ENCODE results near the gene NFIC.
A peak's percentile ranks its signal among the peaks of the same experiment; 100 is the strongest.
"Not testable (repeated sequence)": the region's sequence is repeated elsewhere in the genome, so short reads cannot be mapped to it uniquely, and the experiment has no call there.

The NFIC gene

DNA sequence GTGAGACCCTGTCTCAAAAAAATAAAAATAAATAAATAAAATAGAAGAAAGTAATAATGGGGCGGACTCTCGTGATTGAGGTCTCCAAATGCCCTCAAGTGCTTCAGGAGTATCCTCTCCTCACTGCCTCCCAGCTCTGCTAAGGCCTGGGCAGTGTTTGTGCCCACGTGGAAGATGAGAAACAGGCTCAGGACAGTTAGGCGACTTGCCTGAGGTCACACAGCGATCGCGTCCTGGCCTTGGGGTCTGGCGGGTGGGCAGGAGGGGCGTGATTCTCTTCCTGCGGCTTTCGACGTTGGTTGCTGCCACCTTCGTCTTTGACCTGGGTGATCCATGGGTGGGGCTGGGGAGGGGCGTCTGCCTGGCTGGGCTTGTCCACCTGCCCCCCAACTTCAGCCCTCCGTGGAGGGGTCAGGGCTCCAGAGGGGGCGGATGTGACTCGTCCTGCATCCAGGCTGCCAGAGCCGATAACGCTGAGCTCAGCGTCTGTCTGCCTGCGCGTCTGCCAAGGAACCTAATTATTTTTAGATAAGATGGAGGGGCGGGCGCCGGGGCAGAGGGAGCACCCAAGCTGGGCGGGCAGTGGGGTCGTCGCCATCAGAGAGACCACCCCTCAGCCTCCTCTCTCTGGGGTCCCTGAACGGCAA, 56.9 kb downstream of the NFIC start:
- no peak overlapping the region for H3K4me3 ChIP-seq (ENCODE audit: low read depth, low read length)
- TF ChIP-seq, protein P1, sequence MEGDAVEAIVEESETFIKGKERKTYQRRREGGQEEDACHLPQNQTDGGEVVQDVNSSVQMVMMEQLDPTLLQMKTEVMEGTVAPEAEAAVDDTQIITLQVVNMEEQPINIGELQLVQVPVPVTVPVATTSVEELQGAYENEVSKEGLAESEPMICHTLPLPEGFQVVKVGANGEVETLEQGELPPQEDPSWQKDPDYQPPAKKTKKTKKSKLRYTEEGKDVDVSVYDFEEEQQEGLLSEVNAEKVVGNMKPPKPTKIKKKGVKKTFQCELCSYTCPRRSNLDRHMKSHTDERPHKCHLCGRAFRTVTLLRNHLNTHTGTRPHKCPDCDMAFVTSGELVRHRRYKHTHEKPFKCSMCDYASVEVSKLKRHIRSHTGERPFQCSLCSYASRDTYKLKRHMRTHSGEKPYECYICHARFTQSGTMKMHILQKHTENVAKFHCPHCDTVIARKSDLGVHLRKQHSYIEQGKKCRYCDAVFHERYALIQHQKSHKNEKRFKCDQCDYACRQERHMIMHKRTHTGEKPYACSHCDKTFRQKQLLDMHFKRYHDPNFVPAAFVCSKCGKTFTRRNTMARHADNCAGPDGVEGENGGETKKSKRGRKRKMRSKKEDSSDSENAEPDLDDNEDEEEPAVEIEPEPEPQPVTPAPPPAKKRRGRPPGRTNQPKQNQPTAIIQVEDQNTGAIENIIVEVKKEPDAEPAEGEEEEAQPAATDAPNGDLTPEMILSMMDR (IDR thresholded peaks at IDR 0.05; ENCODE audit: low read depth, low read length, missing control alignments), result no peak
- no peak for DNase-seq (ENCODE audit: low read depth)

DNA sequence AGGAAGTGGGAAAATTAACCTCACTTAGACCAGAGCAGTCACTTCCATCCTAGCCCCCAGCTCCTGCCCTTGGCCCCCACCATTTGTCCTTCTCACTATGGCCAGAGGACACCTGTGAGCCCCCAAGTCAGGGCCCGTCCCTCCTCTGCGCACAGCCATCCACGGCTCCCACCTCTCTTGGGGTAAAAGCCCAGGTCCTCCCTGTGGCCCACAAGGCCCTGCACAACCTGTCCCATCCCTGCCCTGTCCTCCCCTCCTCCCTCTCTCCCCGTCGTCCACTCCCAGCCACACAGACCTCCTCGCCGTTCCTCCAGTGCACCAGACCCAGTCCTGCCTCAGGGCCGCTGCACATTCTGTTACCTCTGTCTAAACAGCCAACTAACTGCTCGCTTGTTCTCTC, 60.0 kb downstream of the NFIC start:
- H3K4me3 ChIP-seq (ENCODE audit: low read depth, low read length), result no peak overlapping the region
- TF ChIP-seq, protein P1 (IDR thresholded peaks at IDR 0.05; ENCODE audit: low read depth, low read length, missing control alignments), result no peak
- no peak for DNase-seq (ENCODE audit: low read depth)

DNA sequence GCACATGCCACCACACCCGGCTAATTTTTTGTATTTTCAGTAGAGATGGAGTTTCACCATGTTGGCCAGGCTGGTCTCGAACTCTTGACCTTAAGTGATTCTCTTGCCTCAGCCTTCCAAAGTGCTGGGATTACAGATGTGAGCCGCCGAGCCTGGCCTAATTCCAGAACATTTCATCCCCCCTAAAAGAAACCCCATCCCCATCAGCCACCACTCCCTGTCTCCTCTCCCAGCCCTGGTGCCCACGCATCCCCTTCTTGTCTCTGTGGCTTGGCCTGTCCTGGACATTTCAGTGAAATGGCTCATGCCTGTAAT, 63.9 kb downstream of the NFIC start:
- DNase-seq (ENCODE audit: low read depth); H3K4me3 ChIP-seq (ENCODE audit: low read depth, low read length): not testable (repeated sequence)

DNA sequence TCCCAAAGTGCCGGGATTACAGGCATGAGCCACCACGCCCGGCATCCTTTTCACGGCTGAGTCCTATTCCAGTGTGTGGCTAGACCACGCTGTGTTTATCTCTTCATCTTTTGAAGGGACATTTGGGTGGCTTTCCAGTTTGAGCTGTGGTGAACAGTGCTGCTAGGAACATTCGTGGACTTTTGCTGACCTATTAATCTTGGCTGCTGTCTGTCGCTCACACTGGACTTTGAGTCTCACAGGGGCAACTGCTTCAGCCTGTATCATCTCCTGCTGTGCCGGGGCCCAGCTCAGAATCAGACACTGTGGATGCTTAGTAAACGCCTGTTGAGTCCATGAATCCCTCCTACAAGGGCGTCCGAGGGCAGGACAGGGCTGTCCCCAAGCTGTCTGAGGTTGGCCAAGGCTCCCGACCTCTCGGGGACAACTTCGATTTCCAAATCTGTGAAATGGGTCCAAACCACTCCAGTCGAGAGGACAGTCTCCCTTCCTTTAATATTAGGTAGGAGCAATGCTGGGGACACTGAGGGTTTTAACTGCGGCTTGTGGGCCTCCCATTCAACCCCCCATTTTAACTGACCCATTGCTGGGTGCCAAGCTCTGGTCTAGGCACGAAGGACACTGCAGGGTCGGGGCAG, 65.5 kb downstream of the NFIC start:
- H3K4me3 ChIP-seq (ENCODE audit: low read depth, low read length), result no peak overlapping the region
- DNase-seq (ENCODE audit: low read depth), result no peak
- TF ChIP-seq, protein P1 (IDR thresholded peaks at IDR 0.05; ENCODE audit: low read depth, low read length, missing control alignments), result no peak

DNA sequence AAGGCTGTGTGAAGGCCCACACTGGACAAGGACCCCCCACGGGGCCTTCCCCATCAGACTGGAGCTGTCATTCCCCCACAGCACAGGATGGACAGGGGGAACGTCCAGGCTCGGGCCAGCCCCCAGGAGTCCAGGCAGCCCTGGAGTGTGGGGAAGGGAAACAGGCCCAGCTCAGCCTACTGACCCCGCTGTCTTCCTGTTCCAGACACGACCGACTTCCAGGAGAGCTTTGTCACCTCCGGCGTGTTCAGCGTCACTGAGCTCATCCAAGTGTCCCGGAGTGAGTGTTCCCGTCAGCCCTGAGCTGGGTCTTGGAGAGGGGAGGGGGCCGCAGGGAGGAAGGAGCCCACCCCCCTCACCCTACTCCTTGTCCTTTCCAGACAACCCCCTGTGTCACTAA, 66.9 kb downstream of the NFIC start:
- TF ChIP-seq, protein P1 (IDR thresholded peaks at IDR 0.05; ENCODE audit: low read depth, low read length, missing control alignments), result no peak
- no peak for DNase-seq (ENCODE audit: low read depth)
- no peak overlapping the region for H3K4me3 ChIP-seq (ENCODE audit: low read depth, low read length)

DNA sequence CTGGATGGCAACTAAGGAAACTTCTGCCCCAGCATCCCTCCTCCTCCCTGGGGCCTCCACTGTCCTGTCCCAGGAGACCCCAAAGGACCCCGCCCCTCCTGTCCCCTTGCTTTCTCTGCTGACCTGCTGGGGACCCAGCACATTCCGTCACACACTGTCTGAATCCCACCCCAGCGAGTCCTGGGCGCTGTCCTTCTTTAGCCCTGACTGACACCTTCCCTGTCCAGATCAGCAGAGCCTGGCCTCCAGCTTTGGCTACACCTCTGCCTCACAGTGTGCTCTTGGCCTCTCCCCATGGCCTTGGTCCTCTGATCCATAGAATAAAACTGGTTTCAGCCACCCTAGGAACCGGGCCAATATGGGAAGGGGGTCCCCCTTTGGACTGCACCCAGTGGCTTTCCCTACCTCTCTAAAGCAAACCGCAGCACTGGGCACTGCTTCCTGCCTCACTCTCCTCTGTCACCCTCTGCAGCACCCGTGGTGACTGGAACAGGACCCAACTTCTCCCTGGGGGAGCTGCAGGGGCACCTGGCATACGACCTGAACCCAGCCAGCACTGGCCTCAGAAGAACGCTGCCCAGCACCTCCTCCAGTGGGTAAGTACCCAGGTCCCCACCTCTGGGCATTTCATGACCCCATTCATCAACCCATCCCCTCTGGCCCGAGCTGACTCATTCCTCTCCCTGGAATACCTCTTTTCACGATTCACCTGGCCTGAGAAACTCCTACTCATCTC, 67.6 kb downstream of the NFIC start:
- no peak for DNase-seq (ENCODE audit: low read depth)
- TF ChIP-seq, protein P1 (IDR thresholded peaks at IDR 0.05; ENCODE audit: low read depth, low read length, missing control alignments), result no peak
- H3K4me3 ChIP-seq (ENCODE audit: low read depth, low read length), result peak overlapping the region; percentile 63

DNA sequence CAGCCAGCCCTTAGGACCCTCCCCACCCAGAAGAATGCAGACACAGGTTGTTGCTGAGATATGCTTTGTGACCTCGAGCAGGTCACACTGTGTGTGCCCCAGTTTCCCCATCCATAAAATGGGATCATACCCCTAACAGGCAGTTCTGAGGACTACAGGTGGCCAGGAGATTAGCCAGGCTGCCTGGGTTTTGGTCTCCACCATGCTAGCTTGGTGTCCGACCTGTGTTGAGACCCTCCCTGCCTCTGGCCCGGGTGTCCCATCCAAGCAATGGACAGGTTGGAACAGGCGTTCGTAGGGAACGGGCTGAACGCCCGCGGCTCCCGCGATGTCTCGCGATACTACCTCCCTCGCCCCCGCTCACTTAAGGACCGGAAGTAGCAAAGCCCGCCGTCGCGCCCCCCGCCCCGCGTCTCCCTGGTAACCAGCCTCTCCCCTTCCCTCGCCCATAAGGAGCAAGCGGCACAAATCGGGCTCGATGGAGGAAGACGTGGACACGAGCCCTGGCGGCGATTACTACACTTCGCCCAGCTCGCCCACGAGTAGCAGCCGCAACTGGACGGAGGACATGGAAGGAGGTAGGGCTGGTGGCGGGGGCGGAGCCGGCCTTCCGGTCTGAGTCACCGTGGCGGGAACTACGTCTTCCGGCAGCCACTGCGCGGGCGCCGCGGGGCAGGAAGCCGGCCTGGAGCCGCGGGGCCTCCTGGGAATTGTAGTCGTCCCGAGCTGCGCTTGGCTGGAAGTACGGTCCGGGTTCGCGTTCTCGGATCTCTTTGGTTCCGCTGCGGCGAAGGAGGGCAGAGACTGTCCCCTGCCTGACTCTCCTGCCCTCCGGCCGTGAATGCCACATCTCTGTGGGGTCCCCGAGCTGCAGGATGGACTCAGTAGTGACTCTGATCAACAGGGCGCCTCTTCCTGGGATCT, 68.5 kb downstream of the NFIC start:
- TF ChIP-seq, protein P1 (IDR thresholded peaks at IDR 0.05; ENCODE audit: low read depth, low read length, missing control alignments), result no peak
- H3K4me3 ChIP-seq (ENCODE audit: low read depth, low read length), result peak overlapping the region; percentile 63
- peak; percentile 92 for DNase-seq (ENCODE audit: low read depth)
